Spinal cord (tissue), 10 donors: ENCODE results near the gene MIEF1. TPM values are rescaled to one million over a fixed set of nuclear protein-coding genes. Genes with fewer than 3 reads are reported as not detected.

Experiments
- DNase-seq, 6 donors: peaks; one replicate each; pipeline versions ENCODE4 v3.0.0 to v3.0.0-alpha.2; 2013 to 2015; ENCODE audit warnings: low spot score in 6 of 6, low read depth in 4 of 6
- H3K27ac ChIP-seq: one replicate; pipeline ENCODE4 v1.5.1; 2013; ENCODE audit warnings: low read depth, low read length, control low read depth
- H3K27me3 ChIP-seq: one replicate; pipeline ENCODE4 v1.6.1; 2013; ENCODE audit warnings: low read length; ENCODE audit not compliant: control insufficient read depth, insufficient read depth
- H3K36me3 ChIP-seq: one replicate; pipeline ENCODE4 v1.6.1; 2013; ENCODE audit warnings: low read length; ENCODE audit not compliant: control insufficient read depth, insufficient read depth
- H3K4me1 ChIP-seq: one replicate; pipeline ENCODE4 v1.6.1; 2013; ENCODE audit warnings: low read length; ENCODE audit not compliant: control insufficient read depth, insufficient read depth
- H3K4me3 ChIP-seq: one replicate; pipeline ENCODE4 v1.5.1; 2013; ENCODE audit warnings: low read depth, low read length, control low read depth
- H3K9me3 ChIP-seq: one replicate; pipeline ENCODE4 v1.6.1; 2013; ENCODE audit warnings: low read length; ENCODE audit not compliant: control insufficient read depth, insufficient read depth
- WGBS: methylation state at CpG from one replicate; pipeline ENCODE4 v1.1.5; 2013; ENCODE audit warnings: missing lambda C conversion rate; ENCODE audit not compliant: insufficient coverage; 5-methylcytosine and 5-hydroxymethylcytosine counted together
- polyA plus RNA-seq, 2 donors: library from polyadenylated mRNA; unstranded; fragments of 120-200 nt; gene quantifications; one replicate each; pipeline ENCODE4 v1.2.1, GENCODE V29; 2013; ENCODE audit not compliant: insufficient read length in 2 of 2
- total RNA-seq, 2 donors: library from RNA; depleted of rRNA in 1 of 2; stranded (reverse); fragments of 120-200 nt in 1 of 2; fragments of >200 nt in 1 of 2; gene quantifications; one replicate each; pipeline versions ENCODE4 v1.2.3 to v1.2.4, GENCODE V29; 2013 to 2014
- donor health status: healthy.

MIEF1 gene
- total and polyA plus RNA-seq, 4 donors, result 18.1 to 35.3 (median 28.0) TPM

DNA sequence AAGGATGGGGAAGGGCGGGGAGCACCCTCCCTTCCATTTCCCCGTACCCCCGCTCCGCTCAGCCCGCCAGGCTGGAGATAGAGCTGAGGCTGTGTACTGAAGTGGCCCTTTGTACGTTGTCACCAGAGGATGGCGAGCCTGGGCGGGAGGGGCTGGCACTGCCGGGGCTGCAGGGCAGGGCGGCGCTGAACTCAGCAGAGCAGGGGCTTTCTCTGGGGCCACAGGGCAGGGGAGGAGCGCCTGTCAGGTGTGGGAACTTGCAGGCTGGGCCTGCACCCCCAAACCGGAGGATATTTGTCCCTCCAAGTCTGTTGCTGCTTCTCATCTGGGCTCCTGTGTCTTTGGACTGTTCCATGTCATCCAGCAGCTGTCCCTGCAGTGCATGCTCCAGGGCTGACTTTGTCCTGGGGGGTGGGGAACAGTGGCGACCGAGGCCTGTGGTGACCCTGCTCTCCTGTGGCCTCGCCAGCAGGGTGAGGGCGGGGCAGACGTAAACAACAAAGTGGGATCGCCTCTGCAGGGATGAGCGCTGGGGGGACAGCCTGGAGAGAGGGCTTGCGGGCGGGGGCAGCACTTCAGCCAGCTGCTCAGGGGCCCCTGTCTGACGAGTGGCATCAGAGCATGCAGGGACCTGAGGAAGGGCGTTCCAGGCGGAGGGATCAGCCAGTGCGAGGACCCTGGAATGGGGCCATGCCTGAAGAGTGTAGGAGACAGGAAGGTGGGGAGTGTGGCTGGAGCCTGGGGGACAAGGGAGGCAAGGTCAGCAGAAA is 32.2 kb upstream of the MIEF1 start:
- H3K27ac ChIP-seq, result peak overlapping the region; percentile 76

DNA sequence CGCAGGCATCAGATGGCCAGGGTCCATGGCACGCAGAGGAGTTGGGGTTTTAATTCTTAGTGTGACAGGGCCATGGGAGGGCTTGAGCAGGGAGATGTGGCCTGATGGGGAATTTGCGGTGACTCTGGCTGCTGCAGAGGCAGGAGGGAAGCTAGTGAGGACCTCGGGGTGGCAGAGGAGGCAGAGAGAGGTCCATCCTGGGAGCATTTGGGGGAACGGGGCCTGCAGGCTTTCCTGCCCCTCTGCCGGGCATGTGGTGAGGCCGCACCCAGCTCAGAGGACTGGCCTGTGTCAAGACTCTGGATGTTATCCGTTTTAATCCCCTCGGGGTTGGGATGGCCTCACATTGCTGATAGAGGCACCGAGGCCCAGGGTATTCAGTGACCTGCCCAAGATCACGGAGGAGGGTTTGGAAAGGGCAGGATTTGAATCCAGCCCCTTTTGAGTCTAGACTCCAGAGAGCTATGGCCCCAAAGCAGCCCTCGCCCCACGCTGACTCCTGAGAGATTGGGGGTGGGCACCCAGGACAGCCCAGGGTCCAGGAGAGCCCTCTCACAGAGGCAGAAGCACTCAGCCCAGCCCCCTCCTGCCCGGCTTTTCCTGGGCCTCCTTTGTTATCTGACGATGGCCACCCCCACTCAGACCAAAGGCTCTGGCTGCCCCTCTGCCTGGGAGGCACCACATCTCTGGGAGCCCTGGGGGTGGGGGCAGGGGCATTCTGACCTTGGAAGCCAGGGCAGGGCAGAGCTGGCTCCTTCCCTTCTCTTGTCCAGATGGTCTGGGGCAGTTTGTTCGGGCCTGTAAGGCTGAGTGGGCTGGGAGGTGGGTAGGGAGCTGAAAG is 31.4 kb upstream of the MIEF1 start:
- 58% methylated on average over 13 of the region's 16 CpGs for WGBS
- Histone ChIP-seq H3K4me3 (no peak overlapping the region), H3K27ac (peak overlapping the region; percentile 76)

More for the DNA sequence above, 32.2 kb upstream of the MIEF1 start:
- WGBS, result 50% methylated on average over 24 of the region's 26 CpGs
- H3K4me1 ChIP-seq, result peaks cover 78% of the 10 kb centered on the region
- H3K9me3 ChIP-seq, result no peaks in the 10 kb centered on the region
- H3K4me3 ChIP-seq, result no peak overlapping the region
- peak in 2 of 6 donors; percentile 31 to 59 for DNase-seq
- no peaks in the 10 kb centered on the region for H3K27me3 ChIP-seq
- peaks cover 49% of the 10 kb centered on the region for H3K36me3 ChIP-seq

DNA sequence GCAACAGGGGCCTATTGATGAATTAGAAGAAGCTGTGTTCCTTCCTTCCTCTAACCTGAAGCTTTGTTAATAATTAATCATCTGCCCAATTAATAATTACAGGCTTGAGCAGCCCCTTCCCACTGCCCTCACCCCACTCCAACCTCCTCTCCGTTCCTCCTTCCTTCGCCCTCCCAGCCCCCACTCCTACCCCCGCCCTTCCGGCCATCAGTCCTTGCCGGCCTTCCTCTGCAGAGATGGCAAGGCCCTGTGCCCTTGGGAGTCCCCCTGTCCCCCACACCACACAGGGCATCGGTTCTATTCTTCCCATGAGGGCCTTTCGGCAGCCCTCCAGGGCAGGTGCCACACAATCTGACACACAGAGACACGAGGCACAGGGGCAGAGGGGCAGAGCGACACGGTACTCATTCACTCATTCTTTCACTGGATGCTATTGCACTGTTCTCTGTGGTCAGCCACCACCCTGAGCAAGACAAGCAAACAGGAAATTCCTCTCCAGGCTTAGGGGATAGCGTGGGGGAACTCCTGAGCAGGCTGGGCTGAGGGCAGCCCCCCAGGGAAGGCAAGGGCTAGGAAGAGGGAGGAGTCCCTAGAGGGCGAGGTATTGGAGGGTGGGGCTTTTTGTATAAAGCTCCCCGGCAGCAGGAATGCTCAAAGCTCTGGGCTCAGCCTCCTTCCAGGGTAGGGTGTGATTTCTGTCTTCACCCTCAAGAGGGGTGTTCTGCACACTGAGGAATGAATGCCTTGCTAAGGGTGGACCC is 30.5 kb upstream of the MIEF1 start:
- H3K36me3 ChIP-seq, result peaks cover 38% of the 10 kb centered on the region
- H3K27ac ChIP-seq, result peak overlapping the region; percentile 76
- peaks cover 79% of the 10 kb centered on the region for H3K4me1 ChIP-seq
- no peaks in the 10 kb centered on the region for H3K27me3 ChIP-seq
- DNase-seq, result no peak
- no peak overlapping the region for H3K4me3 ChIP-seq
- WGBS, result 22% methylated on average over 12 of the region's 13 CpGs
- H3K9me3 ChIP-seq, result no peaks in the 10 kb centered on the region

More for the DNA sequence above, 31.4 kb upstream of the MIEF1 start:
- Histone ChIP-seq H3K4me1 (peaks cover 80% of the 10 kb centered on the region), H3K9me3 (no peaks in the 10 kb centered on the region), H3K27me3 (no peaks in the 10 kb centered on the region), H3K36me3 (peaks cover 45% of the 10 kb centered on the region)
- no peak for DNase-seq

DNA sequence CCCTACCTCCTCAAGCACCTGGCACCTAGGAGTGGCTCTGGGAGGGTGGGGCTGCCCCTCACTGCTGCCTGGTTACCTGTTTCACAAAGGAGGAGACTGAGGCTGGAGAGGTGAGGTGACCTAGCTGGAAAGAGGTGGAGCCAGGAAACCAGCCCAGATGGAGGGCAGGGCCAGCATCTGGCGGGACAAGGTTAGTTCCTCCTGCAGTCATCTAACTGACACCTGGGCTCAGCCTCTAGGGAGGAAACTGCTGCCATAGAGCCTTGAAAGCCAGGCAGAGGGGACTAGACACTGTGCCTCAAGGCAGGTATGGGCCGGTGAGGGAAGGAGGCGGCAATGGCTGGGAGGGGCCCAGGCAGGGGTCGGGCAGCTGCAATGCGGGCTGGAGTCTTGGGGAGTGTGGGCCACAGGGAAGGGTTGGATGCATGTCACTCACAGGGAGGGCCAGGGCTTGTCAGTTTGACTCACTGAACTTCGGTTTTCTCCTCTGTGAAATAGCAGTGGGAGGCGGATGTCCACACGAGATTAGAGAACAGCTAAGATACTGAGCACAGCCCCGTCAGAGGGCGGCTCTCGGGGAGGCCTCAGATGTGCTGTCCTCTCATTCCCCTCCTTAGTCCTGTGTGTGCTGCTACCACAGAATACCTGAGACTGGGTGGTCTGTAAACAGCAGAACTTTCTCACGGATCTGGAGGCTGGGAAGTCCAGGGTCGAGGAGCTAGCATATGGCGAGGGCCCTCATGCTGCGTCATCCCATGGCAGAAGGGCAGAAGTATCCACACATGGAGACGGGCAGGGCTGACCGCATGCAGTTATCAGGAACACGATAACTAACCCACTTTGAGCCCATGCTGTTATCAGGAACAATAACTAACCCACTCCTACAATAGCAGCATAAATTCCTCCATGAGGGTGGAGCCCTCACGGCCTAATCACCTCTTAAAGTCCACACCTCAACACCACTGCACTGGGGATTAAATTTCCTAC is 29.2 kb upstream of the MIEF1 start:
- H3K36me3 ChIP-seq, result peaks cover 42% of the 10 kb centered on the region
- 75% methylated on average over 17 of the region's 19 CpGs for WGBS
- no peaks in the 10 kb centered on the region for H3K9me3 ChIP-seq
- no peak overlapping the region for H3K4me3 ChIP-seq
- H3K27me3 ChIP-seq, result no peaks in the 10 kb centered on the region
- peaks cover 81% of the 10 kb centered on the region for H3K4me1 ChIP-seq
- DNase-seq, result no peak
- H3K27ac ChIP-seq, result peak overlapping the region; percentile 76

DNA sequence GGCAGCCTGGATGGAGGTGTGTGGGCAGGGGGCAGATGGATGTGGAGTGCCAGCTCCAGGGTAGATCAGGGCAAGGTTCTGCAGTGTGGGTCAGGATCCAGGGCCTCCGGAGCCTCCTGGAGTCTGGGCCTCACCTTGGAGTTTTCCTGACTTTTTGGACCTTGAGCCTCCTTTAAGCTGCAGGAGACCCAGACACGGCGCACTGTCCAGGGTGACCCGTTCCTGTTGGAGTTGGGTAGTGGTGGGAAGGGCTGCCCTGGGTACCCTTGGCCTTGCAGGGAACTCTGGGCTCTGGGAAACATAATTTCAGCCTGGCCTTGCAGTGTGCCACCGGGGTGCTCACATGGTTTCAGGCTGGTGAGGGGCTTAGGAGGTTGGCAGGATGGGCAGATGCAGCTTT is 28.2 kb upstream of the MIEF1 start:
- Histone ChIP-seq H3K4me3 (no peak overlapping the region), H3K27me3 (no peaks in the 10 kb centered on the region), H3K9me3 (no peaks in the 10 kb centered on the region), H3K27ac (no peak overlapping the region), H3K36me3 (peaks cover 43% of the 10 kb centered on the region), H3K4me1 (peaks cover 87% of the 10 kb centered on the region)
- no peak for DNase-seq
- 93% methylated on average over 5 of the region's 5 CpGs for WGBS

DNA sequence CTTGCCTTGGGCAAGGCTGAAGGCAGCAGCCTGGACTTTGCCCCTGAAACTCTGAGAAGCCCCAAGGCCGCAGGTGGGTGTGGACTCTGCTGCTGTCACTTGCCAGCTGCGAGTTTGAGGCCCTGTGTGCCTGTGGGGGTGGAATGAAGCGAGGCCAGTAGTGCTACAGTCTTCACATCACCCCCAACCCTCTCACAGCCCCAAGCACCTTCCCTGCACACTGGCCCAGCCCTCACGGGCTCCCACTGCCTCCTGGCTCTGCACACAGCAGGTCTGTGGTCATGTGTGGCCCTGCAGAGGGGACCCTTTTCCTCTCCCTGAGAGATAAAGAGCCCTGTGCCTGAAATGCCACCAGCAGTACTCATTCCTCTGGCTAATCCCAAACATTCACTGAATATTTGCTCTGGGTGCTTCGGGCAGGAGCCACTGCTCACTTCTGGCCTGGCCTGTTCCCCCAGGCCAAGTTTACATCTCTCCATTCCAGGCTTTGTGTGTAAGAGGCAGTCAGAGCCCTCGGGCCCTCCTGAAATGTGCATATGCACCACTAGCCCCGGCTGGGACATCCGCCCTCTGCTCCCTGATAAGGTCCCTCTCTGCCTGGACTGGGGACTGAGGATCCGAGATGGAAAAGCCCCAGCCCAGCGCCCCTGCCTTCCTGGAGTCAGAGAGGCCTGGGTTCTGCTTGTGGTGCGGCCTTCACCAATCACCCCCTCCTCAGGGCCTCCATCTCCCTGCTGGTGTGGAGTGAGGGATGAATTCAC is 27.6 kb upstream of the MIEF1 start:
- Histone ChIP-seq H3K27ac (peak overlapping the region; percentile 25), H3K36me3 (peaks cover 42% of the 10 kb centered on the region), H3K9me3 (no peaks in the 10 kb centered on the region), H3K4me3 (no peak overlapping the region), H3K27me3 (no peaks in the 10 kb centered on the region), H3K4me1 (peaks cover 81% of the 10 kb centered on the region)
- DNase-seq, result no peak
- 59% methylated on average over 3 of the region's 11 CpGs for WGBS

DNA sequence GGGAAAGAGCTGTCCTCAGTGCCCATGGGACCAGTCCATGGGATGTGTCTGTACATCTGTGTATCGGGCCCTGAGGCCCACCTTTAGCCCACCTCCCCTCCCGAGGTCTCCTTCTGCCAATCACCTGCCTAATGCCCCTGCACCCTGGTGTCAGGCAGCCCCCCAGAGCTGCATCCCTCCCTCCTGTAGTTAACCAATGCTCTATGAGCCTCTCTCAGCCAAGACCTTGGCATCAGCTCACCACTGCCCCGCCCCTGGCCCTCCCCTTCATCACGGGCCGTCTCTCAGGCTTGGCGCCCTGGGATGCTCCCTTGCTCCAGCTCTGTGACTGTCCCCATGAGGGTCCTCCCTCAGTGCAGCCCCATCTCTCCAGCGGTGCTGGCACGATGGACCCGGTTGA is 26.8 kb upstream of the MIEF1 start:
- H3K4me1 ChIP-seq, result peaks cover 80% of the 10 kb centered on the region
- H3K27me3 ChIP-seq, result no peaks in the 10 kb centered on the region
- peaks cover 42% of the 10 kb centered on the region for H3K36me3 ChIP-seq
- 45% methylated on average over 6 of the region's 9 CpGs for WGBS
- no peak for DNase-seq
- H3K27ac ChIP-seq, result no peak overlapping the region
- no peaks in the 10 kb centered on the region for H3K9me3 ChIP-seq
- H3K4me3 ChIP-seq, result no peak overlapping the region

DNA sequence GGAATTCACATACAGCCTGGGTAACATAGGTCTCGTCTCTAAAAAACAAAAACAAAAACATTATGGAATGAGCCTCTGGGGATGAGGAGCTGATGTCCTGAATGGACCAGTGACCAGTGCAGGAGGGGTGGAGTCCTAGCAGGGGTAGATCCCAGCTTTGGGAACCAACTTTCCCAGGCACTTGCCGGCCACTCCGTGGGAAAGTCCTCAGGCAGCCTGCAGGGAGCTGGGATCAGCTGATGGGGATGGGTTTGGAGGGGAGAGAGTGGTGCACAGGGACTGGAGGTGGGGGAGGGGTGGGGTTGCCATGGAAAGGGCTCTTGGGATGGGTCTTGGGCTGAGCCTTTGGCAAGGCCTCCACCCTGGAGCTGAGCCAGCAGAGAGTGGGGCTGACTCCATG is 26.2 kb upstream of the MIEF1 start:
- 4% methylated on average over 2 of the region's 3 CpGs for WGBS
- Histone ChIP-seq H3K27ac (no peak overlapping the region), H3K4me3 (no peak overlapping the region), H3K27me3 (no peaks in the 10 kb centered on the region), H3K4me1 (peaks cover 80% of the 10 kb centered on the region), H3K9me3 (no peaks in the 10 kb centered on the region), H3K36me3 (peaks cover 46% of the 10 kb centered on the region)
- DNase-seq, result peak in 1 of 6 donors; percentile 27
